Mesenchymal stem cell (in vitro differentiated cells and primary cell): ENCODE data around the gene OR1N2. TPM values are rescaled to one million over a fixed set of nuclear protein-coding genes. Genes with fewer than 3 reads are reported as not detected.

Source experiments
- DNase-seq: peaks from one replicate; pipeline ENCODE4 v3.0.0-alpha.2; 2013
- H2AFZ ChIP-seq: one replicate; pipeline ENCODE4 v1.6.1; 2013; ENCODE audit warnings: low read depth, mild to moderate bottlenecking, control low read depth, inconsistent platforms, low read length, moderate library complexity
- H2AK5ac ChIP-seq: 2 replicates; pipeline ENCODE4 v1.6.1; 2013; ENCODE audit warnings: low read length, moderate library complexity, mild to moderate bottlenecking, inconsistent platforms; ENCODE audit not compliant: severe bottlenecking
- H2BK120ac ChIP-seq: one replicate; pipeline ENCODE4 v1.6.1; 2013; ENCODE audit warnings: low read depth, mild to moderate bottlenecking, inconsistent platforms, low read length, moderate library complexity
- H2BK12ac ChIP-seq, 2 experiments: one replicate each; pipeline ENCODE4 v1.6.1; 2013; ENCODE audit warnings: inconsistent platforms in 2 of 2, low read length in 2 of 2, mild to moderate bottlenecking in 2 of 2, moderate library complexity in 2 of 2, control low read depth in 1 of 2
- H2BK15ac ChIP-seq: one replicate; pipeline ENCODE4 v1.6.1; 2013; ENCODE audit warnings: mild to moderate bottlenecking, low read depth, inconsistent platforms; ENCODE audit not compliant: poor library complexity, severe bottlenecking
- H2BK5ac ChIP-seq: 2 replicates; pipeline ENCODE4 v1.6.1; 2013; ENCODE audit warnings: low read depth, mild to moderate bottlenecking, low read length, control low read depth, inconsistent platforms; ENCODE audit not compliant: poor library complexity, severe bottlenecking
- H3K14ac ChIP-seq, 2 experiments: one replicate each; pipeline ENCODE4 v1.6.1; 2013; ENCODE audit warnings: inconsistent platforms in 2 of 2, low read length in 2 of 2, control low read depth in 1 of 2, mild to moderate bottlenecking in 1 of 2, moderate library complexity in 1 of 2
- H3K18ac ChIP-seq, 2 experiments: one replicate each; pipeline ENCODE4 v1.6.1; 2013; ENCODE audit warnings: inconsistent platforms in 2 of 2, low read length in 2 of 2, control low read depth in 1 of 2, low read depth in 1 of 2, mild to moderate bottlenecking in 1 of 2
- H3K23ac ChIP-seq, 2 experiments: one replicate each; pipeline ENCODE4 v1.6.1; 2013; ENCODE audit warnings: inconsistent platforms in 2 of 2, low read length in 2 of 2, mild to moderate bottlenecking in 2 of 2, moderate library complexity in 2 of 2, control low read depth in 1 of 2
- H3K27ac ChIP-seq: 2 replicates; pipeline ENCODE4 v1.5.1; 2013; ENCODE audit warnings: mild to moderate bottlenecking, moderate library complexity, low read length, control low read depth, inconsistent platforms; ENCODE audit not compliant: poor library complexity, severe bottlenecking
- H3K27me3 ChIP-seq, 2 experiments: 2 replicates each; pipeline versions ENCODE4 v1.6.1 to v1.7.0; 2013; ENCODE audit warnings: low read length in 2 of 2, mild to moderate bottlenecking in 2 of 2, moderate library complexity in 2 of 2, control low read depth in 1 of 2, inconsistent platforms in 1 of 2; ENCODE audit not compliant: control insufficient read depth in 1 of 2, insufficient read depth in 1 of 2
- H3K36me3 ChIP-seq, 2 experiments: 2 replicates each; pipeline versions ENCODE4 v1.6.1 to v1.7.0; 2013; ENCODE audit warnings: low read length in 2 of 2, control low read depth in 1 of 2, inconsistent platforms in 1 of 2, low read depth in 1 of 2, mild to moderate bottlenecking in 1 of 2; ENCODE audit not compliant: insufficient read depth in 2 of 2, control insufficient read depth in 1 of 2
- H3K4ac ChIP-seq, 2 experiments: one replicate each; pipeline ENCODE4 v1.6.1; 2013; ENCODE audit warnings: inconsistent platforms in 2 of 2, low read length in 2 of 2, mild to moderate bottlenecking in 2 of 2, moderate library complexity in 2 of 2, control low read depth in 1 of 2, low read depth in 1 of 2
- H3K4me1 ChIP-seq: 2 replicates; pipeline ENCODE4 v1.6.1; 2013; ENCODE audit warnings: low read depth, low read length, control low read depth; ENCODE audit not compliant: control insufficient read depth, insufficient read depth
- H3K4me2 ChIP-seq: 2 replicates; pipeline ENCODE4 v1.6.1; 2013; ENCODE audit warnings: low read length, mild to moderate bottlenecking, inconsistent platforms; ENCODE audit not compliant: poor library complexity, severe bottlenecking
- H3K4me3 ChIP-seq, 2 experiments: 2 replicates each; pipeline versions ENCODE4 v1.5.1 to v1.7.0; 2013; ENCODE audit warnings: low read length in 2 of 2, mild to moderate bottlenecking in 2 of 2, control low read depth in 1 of 2, low read depth in 1 of 2; ENCODE audit not compliant: insufficient read depth in 1 of 2
- H3K79me1 ChIP-seq: replicated peaks from 2 replicates; pipeline ENCODE4 v1.6.1; 2013; ENCODE audit warnings: mild to moderate bottlenecking, control low read depth, low read length, inconsistent platforms; ENCODE audit not compliant: poor library complexity, severe bottlenecking
- H3K9ac ChIP-seq: 2 replicates; pipeline ENCODE4 v1.7.0; 2013; ENCODE audit warnings: mild to moderate bottlenecking, low read length, moderate library complexity
- H3K9me3 ChIP-seq: 2 replicates; pipeline ENCODE4 v1.7.0; 2013; ENCODE audit warnings: mild to moderate bottlenecking, low read length; ENCODE audit not compliant: control insufficient read depth
- H4K8ac ChIP-seq: one replicate; pipeline ENCODE4 v1.6.1; 2013; ENCODE audit warnings: inconsistent platforms, mild to moderate bottlenecking, low read length, moderate library complexity
- H4K91ac ChIP-seq: one replicate; pipeline ENCODE4 v1.6.1; 2013; ENCODE audit warnings: mild to moderate bottlenecking, low read length, inconsistent platforms
- WGBS: methylation state at CpG from one replicate; pipeline ENCODE4 v1.1.7; 2013; ENCODE audit warnings: mixed read lengths; 5-methylcytosine and 5-hydroxymethylcytosine counted together
- polyA plus RNA-seq, 2 experiments: library from polyadenylated mRNA; stranded (reverse); fragments of 200-250 nt; gene quantifications; one replicate each; pipeline ENCODE4 v1.2.3, GENCODE V29; 2013

OR1N2 gene, protein sequence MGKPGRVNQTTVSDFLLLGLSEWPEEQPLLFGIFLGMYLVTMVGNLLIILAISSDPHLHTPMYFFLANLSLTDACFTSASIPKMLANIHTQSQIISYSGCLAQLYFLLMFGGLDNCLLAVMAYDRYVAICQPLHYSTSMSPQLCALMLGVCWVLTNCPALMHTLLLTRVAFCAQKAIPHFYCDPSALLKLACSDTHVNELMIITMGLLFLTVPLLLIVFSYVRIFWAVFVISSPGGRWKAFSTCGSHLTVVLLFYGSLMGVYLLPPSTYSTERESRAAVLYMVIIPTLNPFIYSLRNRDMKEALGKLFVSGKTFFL
- polyA plus RNA-seq (2013, experiment 1 of 2) = not detected
- not detected for polyA plus RNA-seq (2013, experiment 2 of 2)

DNA sequence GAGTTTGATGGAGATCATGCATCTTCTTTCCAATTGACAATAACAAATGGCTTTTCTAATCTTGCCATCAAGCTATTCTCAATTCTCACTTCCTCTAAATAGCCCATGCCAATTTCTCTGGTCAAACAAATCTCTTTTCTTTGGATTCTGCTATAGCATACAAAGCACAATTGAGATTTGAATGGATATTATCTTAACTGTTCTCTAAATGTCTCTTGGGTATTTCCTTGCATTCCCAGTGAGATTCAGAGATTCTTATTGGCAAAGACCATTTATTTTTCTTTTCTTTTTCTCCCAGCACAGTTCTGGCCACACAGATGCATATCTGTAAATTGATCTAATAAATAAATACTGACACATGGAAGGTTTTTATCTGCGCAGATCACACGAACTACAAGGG is at the start of gene OR1N2:
OR1N2 (plus strand) TSS at position 301 of the 400 bp plus-strand sequence. CDS start 100 bp downstream, outside the sequence.
- no peak within 1 kb of the TSS for H2BK5ac ChIP-seq
- H3K18ac ChIP-seq = no peak within 1 kb of the TSS
- no peaks in the 10 kb centered on the region for H3K9me3 ChIP-seq
- H2AK5ac ChIP-seq = no peak within 1 kb of the TSS
- H3K4me2 ChIP-seq = no peak within 1 kb of the TSS
- no peak within 1 kb of the TSS for H3K23ac ChIP-seq
- H3K4ac ChIP-seq = no peak within 1 kb of the TSS
- H3K4me1 ChIP-seq = no peaks in the 10 kb centered on the region
- H3K36me3 ChIP-seq = no peaks in the 10 kb centered on the region
- no peak within 1 kb of the TSS for H3K4me3 ChIP-seq
- no peak within 1 kb of the TSS for H2AFZ ChIP-seq
- H2BK15ac ChIP-seq = no peak within 1 kb of the TSS
- 77% methylated on average over 2 of the region's 2 CpGs for WGBS
- no peak within 1 kb of the TSS for H3K9ac ChIP-seq
- no peaks in the 10 kb centered on the region for H3K79me1 ChIP-seq
- no peak within 1 kb of the TSS for H3K14ac ChIP-seq
- no peak within 1 kb of the TSS for H2BK120ac ChIP-seq
- no peak within 1 kb of the TSS for H4K8ac ChIP-seq
- no peak within 1 kb of the TSS for H4K91ac ChIP-seq
- peaks cover 0 to 16% of the 10 kb centered on the region in 2 experiments for H3K27me3 ChIP-seq
- DNase-seq = no peak
- H2BK12ac ChIP-seq = no peak within 1 kb of the TSS
- no peak within 1 kb of the TSS for H3K27ac ChIP-seq

DNA sequence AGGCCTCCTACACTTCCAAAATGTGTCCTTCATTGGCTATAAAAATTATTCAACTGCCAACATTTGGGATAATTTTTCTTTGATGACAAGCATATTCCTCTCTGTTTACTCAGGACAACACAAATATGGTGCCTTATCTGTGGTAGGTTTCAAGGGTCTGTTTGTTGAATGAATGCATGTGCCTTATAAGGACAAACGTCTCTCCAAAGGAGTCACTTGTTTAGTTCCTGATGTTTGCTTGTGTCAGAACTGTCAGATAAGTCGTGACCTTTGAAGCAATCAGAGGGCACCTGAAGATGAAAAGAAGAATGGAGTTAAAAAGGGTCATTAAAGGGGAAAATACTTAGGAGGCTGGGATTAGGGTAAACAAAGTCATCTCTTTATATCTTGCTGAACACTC is 45.9 kb upstream of the OR1N2 start:
- no peaks in the 10 kb centered on the region for H3K9me3 ChIP-seq
- no peak for DNase-seq
- no peak overlapping the region for H3K4me3 ChIP-seq
- no peak overlapping the region for H3K14ac ChIP-seq
- H2BK120ac ChIP-seq = no peak overlapping the region
- H2BK15ac ChIP-seq = no peak overlapping the region
- no peak overlapping the region for H3K23ac ChIP-seq
- no peak overlapping the region for H2AK5ac ChIP-seq
- no peak overlapping the region for H2AFZ ChIP-seq
- H2BK5ac ChIP-seq = no peak overlapping the region
- H4K8ac ChIP-seq = no peak overlapping the region
- H3K4me1 ChIP-seq = no peaks in the 10 kb centered on the region
- no peak overlapping the region for H2BK12ac ChIP-seq
- no peak overlapping the region for H3K4ac ChIP-seq
- no peak overlapping the region for H3K4me2 ChIP-seq
- H3K9ac ChIP-seq = no peak overlapping the region
- H3K27ac ChIP-seq = no peak overlapping the region
- no peaks in the 10 kb centered on the region for H3K79me1 ChIP-seq
- peaks cover 0 to 31% of the 10 kb centered on the region in 2 experiments for H3K27me3 ChIP-seq
- H3K36me3 ChIP-seq = no peaks in the 10 kb centered on the region
- no peak overlapping the region for H3K18ac ChIP-seq
- 50% methylated on average over 2 of the region's 2 CpGs for WGBS
- H4K91ac ChIP-seq = no peak overlapping the region

DNA sequence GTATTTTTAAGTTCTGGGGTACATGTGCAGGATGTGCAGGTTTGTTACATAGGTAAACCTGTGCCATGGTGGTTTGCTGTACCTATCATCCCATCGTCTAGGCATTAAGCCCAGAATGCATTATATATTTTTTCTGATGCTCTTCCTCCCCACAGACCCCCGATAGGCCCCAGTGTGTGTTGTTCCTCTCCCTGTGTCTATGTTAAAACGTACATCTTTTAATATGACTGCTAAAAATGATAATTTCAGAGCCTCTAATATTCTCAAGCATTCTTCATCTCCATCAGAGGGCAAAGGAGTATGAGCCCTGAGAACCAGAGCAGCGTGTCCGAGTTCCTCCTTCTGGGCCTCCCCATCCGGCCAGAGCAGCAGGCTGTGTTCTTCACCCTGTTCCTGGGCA is 42.4 kb upstream of the OR1N2 start, which contains the start of gene OR1J2:
OR1J2 (plus strand) TSS at position 301 of the 400 bp plus-strand sequence; CDS start at position 301, 0 bp downstream.
- Histone ChIP-seq H3K9ac (no peak within 1 kb of the TSS), H3K14ac (no peak within 1 kb of the TSS), H3K4me1 (no peaks in the 10 kb centered on the region), H2BK12ac (no peak within 1 kb of the TSS), H3K4me3 (no peak within 1 kb of the TSS), H2BK5ac (no peak within 1 kb of the TSS), H3K9me3 (no peaks in the 10 kb centered on the region), H3K79me1 (no peaks in the 10 kb centered on the region), H4K8ac (no peak within 1 kb of the TSS), H3K27ac (no peak within 1 kb of the TSS), H2BK15ac (no peak within 1 kb of the TSS), H3K4ac (no peak within 1 kb of the TSS), H4K91ac (no peak within 1 kb of the TSS), H3K18ac (no peak within 1 kb of the TSS), H2AK5ac (no peak within 1 kb of the TSS), H2AFZ (no peak within 1 kb of the TSS), H3K36me3 (no peaks in the 10 kb centered on the region), H2BK120ac (no peak within 1 kb of the TSS), H3K23ac (no peak within 1 kb of the TSS), H3K27me3 (peaks cover 0 to 27% of the 10 kb centered on the region in 2 experiments), H3K4me2 (no peak within 1 kb of the TSS)
- DNase-seq = no peak
- 54% methylated on average over 6 of the region's 6 CpGs for WGBS

DNA sequence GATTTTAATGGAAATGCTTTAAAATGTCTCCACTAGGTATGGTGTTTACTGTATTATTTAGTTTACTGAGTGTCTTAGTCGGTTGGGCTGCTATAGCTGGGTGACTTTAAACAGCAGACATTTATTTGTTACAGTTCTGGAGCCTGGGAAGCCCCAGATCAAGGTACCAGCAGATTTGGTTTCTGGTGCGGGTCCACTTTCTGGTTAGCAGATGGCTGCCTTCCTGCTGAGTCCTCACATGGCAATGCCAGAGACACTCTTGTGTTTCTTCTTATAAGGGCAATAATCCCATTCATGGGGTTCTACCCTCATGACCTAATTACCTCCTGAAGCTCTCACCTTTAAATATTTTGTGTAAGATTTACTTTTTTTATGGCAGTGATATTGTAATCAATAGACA is 34.7 kb upstream of the OR1N2 start:
- Histone ChIP-seq H3K14ac (no peak overlapping the region), H2BK12ac (no peak overlapping the region)
- 51% methylated on average over 2 of the region's 2 CpGs for WGBS

More for the DNA sequence above, 34.7 kb upstream of the OR1N2 start:
- Histone ChIP-seq H2AK5ac (no peak overlapping the region), H2BK120ac (no peak overlapping the region), H3K23ac (no peak overlapping the region), H3K27me3 (peaks cover 0 to 22% of the 10 kb centered on the region in 2 experiments), H4K8ac (no peak overlapping the region), H3K18ac (no peak overlapping the region), H3K9ac (no peak overlapping the region), H3K4me1 (no peaks in the 10 kb centered on the region), H2BK5ac (no peak overlapping the region), H3K4me2 (no peak overlapping the region), H3K79me1 (no peaks in the 10 kb centered on the region), H2BK15ac (no peak overlapping the region), H3K9me3 (no peaks in the 10 kb centered on the region), H3K36me3 (peaks cover 0 to 10% of the 10 kb centered on the region in 2 experiments), H3K4me3 (no peak overlapping the region), H4K91ac (no peak overlapping the region), H3K4ac (no peak overlapping the region), H3K27ac (no peak overlapping the region), H2AFZ (no peak overlapping the region)
- DNase-seq = no peak
